ENCODE measurements around the gene CA5A. TPM values are rescaled to one million over a fixed set of nuclear protein-coding genes. Genes with fewer than 3 reads are reported as not detected.
"Not testable (repeated sequence)": the region's sequence is repeated elsewhere in the genome, so short reads cannot be mapped to it uniquely, and the experiment has no call there.

CA5A gene
- total RNA-seq, 2 donors from 2014 or later, result not detected

- Histone ChIP-seq H3K9ac (ENCODE audit: low read depth in 2 of 2, low read length in 2 of 2) (no peak overlapping the region), H3K4me3 (no peak overlapping the region), H3K27ac (no peak overlapping the region), H3K9me3 (no peaks in the 10 kb centered on the region), H3K27me3 (no peaks in the 10 kb centered on the region), H3K4me1 (no peaks in the 10 kb centered on the region), H3K36me3 (no peaks in the 10 kb centered on the region)
- DNase-seq, result no peak
- intact Hi-C loops (cut with DNase I), result no loop called here
- TF ChIP-seq CTCF (IDR thresholded peaks at IDR 0.05), result no peak
Observed at GRCh38 chr16:87897521-87898505, 38.5 kb downstream of the CA5A start.

- H3K9ac ChIP-seq (ENCODE audit: low read depth in 2 of 2, low read length in 2 of 2); H3K9me3 ChIP-seq; H3K27me3 ChIP-seq; DNase-seq; H3K4me3 ChIP-seq; intact Hi-C loops (cut with DNase I); H3K36me3 ChIP-seq; H3K4me1 ChIP-seq; H3K27ac ChIP-seq: not testable (repeated sequence)
Observed at GRCh38 chr16:87896924-87897520, 39.3 kb downstream of the CA5A start.

- H3K36me3 ChIP-seq; H3K4me3 ChIP-seq; H3K27ac ChIP-seq; H3K27me3 ChIP-seq; H3K9ac ChIP-seq (ENCODE audit: low read depth in 2 of 2, low read length in 2 of 2); DNase-seq; intact Hi-C loops (cut with DNase I); H3K4me1 ChIP-seq; H3K9me3 ChIP-seq: not testable (repeated sequence)
Observed at GRCh38 chr16:87896176-87896890, 40.0 kb downstream of the CA5A start.

GRCh38 chr16:87895641-87896141 is 40.6 kb downstream of the CA5A start:
- no peak overlapping the region for H3K9ac ChIP-seq (ENCODE audit: low read depth in 2 of 2, low read length in 2 of 2)
- H3K36me3 ChIP-seq, result no peaks in the 10 kb centered on the region
- H3K4me3 ChIP-seq, result no peak overlapping the region
- no peaks in the 10 kb centered on the region for H3K4me1 ChIP-seq
- H3K27me3 ChIP-seq, result no peaks in the 10 kb centered on the region
- H3K9me3 ChIP-seq, result no peaks in the 10 kb centered on the region
- intact Hi-C loops (cut with DNase I), result no loop called here
- no peak for TF ChIP-seq CTCF (IDR thresholded peaks at IDR 0.05)
- DNase-seq, result no peak
- H3K27ac ChIP-seq, result no peak overlapping the region

- intact Hi-C loops (cut with DNase I); H3K27me3 ChIP-seq; H3K9ac ChIP-seq (ENCODE audit: low read depth in 2 of 2, low read length in 2 of 2); H3K9me3 ChIP-seq; DNase-seq; H3K36me3 ChIP-seq; H3K4me3 ChIP-seq; H3K27ac ChIP-seq; H3K4me1 ChIP-seq: not testable (repeated sequence)
Observed at GRCh38 chr16:87894005-87894404, 42.3 kb downstream of the CA5A start.

- no peak for DNase-seq
- Histone ChIP-seq H3K4me1 (no peaks in the 10 kb centered on the region), H3K4me3 (no peak overlapping the region), H3K36me3 (no peaks in the 10 kb centered on the region), H3K9ac (ENCODE audit: low read depth in 2 of 2, low read length in 2 of 2) (no peak overlapping the region), H3K27me3 (no peaks in the 10 kb centered on the region), H3K9me3 (no peaks in the 10 kb centered on the region), H3K27ac (no peak overlapping the region)
- TF ChIP-seq CTCF (IDR thresholded peaks at IDR 0.05), result no peak
- intact Hi-C loops (cut with DNase I), result no loop called here
Observed at GRCh38 chr16:87891764-87892163, 44.6 kb downstream of the CA5A start.

- H3K4me3 ChIP-seq; H3K27ac ChIP-seq; H3K9ac ChIP-seq (ENCODE audit: low read depth in 2 of 2, low read length in 2 of 2); DNase-seq; intact Hi-C loops (cut with DNase I); H3K9me3 ChIP-seq; H3K27me3 ChIP-seq; H3K36me3 ChIP-seq; H3K4me1 ChIP-seq: not testable (repeated sequence)
Observed at GRCh38 chr16:87889762-87890161, 46.6 kb downstream of the CA5A start.

- H3K4me1 ChIP-seq; H3K27ac ChIP-seq; H3K9me3 ChIP-seq; H3K9ac ChIP-seq (ENCODE audit: low read depth in 2 of 2, low read length in 2 of 2); intact Hi-C loops (cut with DNase I); DNase-seq; H3K36me3 ChIP-seq; H3K4me3 ChIP-seq; H3K27me3 ChIP-seq: not testable (repeated sequence)
Observed at GRCh38 chr16:87888346-87888745, 48.0 kb downstream of the CA5A start.

GRCh38 chr16:87887931-87888330 is 48.4 kb downstream of the CA5A start:
- H3K4me3 ChIP-seq; H3K9ac ChIP-seq (ENCODE audit: low read depth in 2 of 2, low read length in 2 of 2); H3K27ac ChIP-seq; DNase-seq; H3K36me3 ChIP-seq; H3K4me1 ChIP-seq; intact Hi-C loops (cut with DNase I); H3K9me3 ChIP-seq; H3K27me3 ChIP-seq: not testable (repeated sequence)
